ENCODE measurements around the gene PRM2.

- TF ChIP-seq SUZ12 (IDR thresholded peaks at IDR 0.05; ENCODE audit: low read length) (no peak), CTCF (IDR thresholded peaks at IDR 0.05; ENCODE audit: control extremely low read depth in 1 of 3, insufficient read depth in 1 of 3, low read depth in 1 of 3, low read length in 3 of 3) (no peak), CREB1 (IDR thresholded peaks at IDR 0.05) (no peak), POLR2AphosphoS5 (IDR thresholded peaks at IDR 0.05; ENCODE audit: low read depth, low read length) (no peak), RNF2 (IDR thresholded peaks at IDR 0.05; ENCODE audit: borderline replicate concordance, low read depth, low read length, missing control alignments, poor library complexity, severe bottlenecking) (no peak), CHD2 (IDR thresholded peaks at IDR 0.05; ENCODE audit: low read length) (no peak), CBX8 (IDR thresholded peaks at IDR 0.05; ENCODE audit: borderline replicate concordance, low read depth, low read length) (no peak), SRF (IDR thresholded peaks at IDR 0.05; ENCODE audit: low read depth, low read length) (no peak)
- TF ChIP-seq, protein P1, sequence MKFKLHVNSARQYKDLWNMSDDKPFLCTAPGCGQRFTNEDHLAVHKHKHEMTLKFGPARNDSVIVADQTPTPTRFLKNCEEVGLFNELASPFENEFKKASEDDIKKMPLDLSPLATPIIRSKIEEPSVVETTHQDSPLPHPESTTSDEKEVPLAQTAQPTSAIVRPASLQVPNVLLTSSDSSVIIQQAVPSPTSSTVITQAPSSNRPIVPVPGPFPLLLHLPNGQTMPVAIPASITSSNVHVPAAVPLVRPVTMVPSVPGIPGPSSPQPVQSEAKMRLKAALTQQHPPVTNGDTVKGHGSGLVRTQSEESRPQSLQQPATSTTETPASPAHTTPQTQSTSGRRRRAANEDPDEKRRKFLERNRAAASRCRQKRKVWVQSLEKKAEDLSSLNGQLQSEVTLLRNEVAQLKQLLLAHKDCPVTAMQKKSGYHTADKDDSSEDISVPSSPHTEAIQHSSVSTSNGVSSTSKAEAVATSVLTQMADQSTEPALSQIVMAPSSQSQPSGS (IDR thresholded peaks at IDR 0.05; ENCODE audit: low read length), result no peak
Observed at GRCh38 chr16:11259655-11260595, 16.4 kb downstream of the PRM2 start.

All from H1 (cell line).